Neural crest cell (in vitro differentiated cells): Measurements from ENCODE around the gene TACSTD2. TPM values are rescaled to one million over a fixed set of nuclear protein-coding genes. Genes with fewer than 3 reads are reported as not detected.
A peak's percentile ranks its signal among the peaks of the same experiment; 100 is the strongest.

ENCODE experiments used
- DNase-seq: peaks from one replicate; pipeline ENCODE4 v3.0.0; 2021; ENCODE audit warnings: low read depth, mixed read lengths, low spot score
- H3K27ac Mint-ChIP-seq: one replicate; pipeline ENCODE4 v1.8.0; 2021; ENCODE audit warnings: mild to moderate bottlenecking, mixed read lengths; ENCODE audit not compliant: unreplicated experiment
- H3K27me3 Mint-ChIP-seq: 2 replicates; pipeline ENCODE4 v1.8.0; 2021; ENCODE audit warnings: low read depth, mild to moderate bottlenecking, mixed read lengths
- H3K36me3 Mint-ChIP-seq: 2 replicates; pipeline ENCODE4 v1.8.0; 2021; ENCODE audit warnings: low read depth, mild to moderate bottlenecking, mixed read lengths
- H3K4me1 Mint-ChIP-seq: 2 replicates; pipeline ENCODE4 v1.8.0; 2021; ENCODE audit warnings: mixed read lengths
- H3K4me3 Mint-ChIP-seq: one replicate; pipeline ENCODE4 v1.8.0; 2021; ENCODE audit warnings: mild to moderate bottlenecking, mixed read lengths
- H3K9me3 Mint-ChIP-seq: 2 replicates; pipeline ENCODE4 v1.8.0; 2021; ENCODE audit warnings: mixed read lengths
- CTCF ChIP-seq: fragments of 200-600 bp; sonication (generic); conservative IDR thresholded peaks from 2 replicates; pipeline ENCODE4 v1.5.0; 2021; ENCODE audit warnings: antibody characterized with exemption, mild to moderate bottlenecking
- total RNA-seq: library from RNA; stranded (reverse); gene quantifications from 2 replicates; pipeline ENCODE4 v1.2.1, GENCODE V29; 2021

TACSTD2 gene
- total RNA-seq, 1 donor from 2014 or later: not detected

- Mint-ChIP-seq H3K9me3 (peaks cover 3% of the 10 kb centered on the region), H3K27me3 (peaks cover 4% of the 10 kb centered on the region), H3K27ac (no peak overlapping the region), H3K4me1 (no peaks in the 10 kb centered on the region), H3K36me3 (no peaks in the 10 kb centered on the region), H3K4me3 (no peak overlapping the region)
- no peak for TF ChIP-seq CTCF
- no peak for DNase-seq
Measured at GRCh38 chr1:58620926-58621325, 43.9 kb upstream of the TACSTD2 start.

GRCh38 chr1:58620259-58620658 is 43.2 kb upstream of the TACSTD2 start:
- H3K36me3 Mint-ChIP-seq: no peaks in the 10 kb centered on the region
- TF ChIP-seq CTCF: no peak
- H3K4me1 Mint-ChIP-seq: no peaks in the 10 kb centered on the region
- peaks cover 3% of the 10 kb centered on the region for H3K9me3 Mint-ChIP-seq
- H3K27me3 Mint-ChIP-seq: peaks cover 4% of the 10 kb centered on the region
- H3K4me3 Mint-ChIP-seq: no peak overlapping the region
- H3K27ac Mint-ChIP-seq: peak overlapping the region; percentile 16
- no peak for DNase-seq

GRCh38 chr1:58619286-58620054 is 42.4 kb upstream of the TACSTD2 start:
- no peak for DNase-seq
- Mint-ChIP-seq H3K4me3 (no peak overlapping the region), H3K4me1 (no peaks in the 10 kb centered on the region), H3K36me3 (no peaks in the 10 kb centered on the region), H3K27me3 (peaks cover 4% of the 10 kb centered on the region), H3K9me3 (peaks cover 3% of the 10 kb centered on the region), H3K27ac (peak overlapping the region; percentile 14)
- no peak for TF ChIP-seq CTCF

- no peak for TF ChIP-seq CTCF
- no peak for DNase-seq
- H3K36me3 Mint-ChIP-seq: no peaks in the 10 kb centered on the region
- H3K27me3 Mint-ChIP-seq: peaks cover 4% of the 10 kb centered on the region
- no peak overlapping the region for H3K27ac Mint-ChIP-seq
- H3K4me1 Mint-ChIP-seq: no peaks in the 10 kb centered on the region
- H3K4me3 Mint-ChIP-seq: no peak overlapping the region
- peaks cover 3% of the 10 kb centered on the region for H3K9me3 Mint-ChIP-seq
Measured at GRCh38 chr1:58618303-58618702, 41.3 kb upstream of the TACSTD2 start.

GRCh38 chr1:58611861-58612385 is 34.9 kb upstream of the TACSTD2 start:
- Mint-ChIP-seq H3K27me3 (no peaks in the 10 kb centered on the region), H3K27ac (no peak overlapping the region), H3K9me3 (peaks cover 8% of the 10 kb centered on the region), H3K4me3 (no peak overlapping the region), H3K36me3 (peaks cover 5% of the 10 kb centered on the region), H3K4me1 (no peaks in the 10 kb centered on the region)
- DNase-seq: no peak
- no peak for TF ChIP-seq CTCF
